Nephron (organoid): ENCODE results near the gene AGAP1.

Source experiments
- H3K27ac Mint-ChIP-seq, 3 experiments: 2 replicates each; pipeline ENCODE4 v1.8.0; 2020; ENCODE audit warnings: mixed read lengths in 3 of 3, mild to moderate bottlenecking in 2 of 3, moderate library complexity in 1 of 3
- H3K27me3 Mint-ChIP-seq: 2 replicates; pipeline ENCODE4 v1.8.0; 2021; ENCODE audit warnings: low read depth, mild to moderate bottlenecking, moderate library complexity, mixed read lengths
- H3K36me3 Mint-ChIP-seq: 2 replicates; pipeline ENCODE4 v1.8.0; 2020; ENCODE audit warnings: low read depth, mixed read lengths
- H3K4me1 Mint-ChIP-seq: 2 replicates; pipeline ENCODE4 v1.8.0; 2020; ENCODE audit warnings: mixed read lengths
- H3K4me3 Mint-ChIP-seq, 3 experiments: 2 replicates each; pipeline ENCODE4 v1.8.0; 2020; ENCODE audit warnings: mild to moderate bottlenecking in 3 of 3, mixed read lengths in 3 of 3, moderate library complexity in 2 of 3
- H3K9me3 Mint-ChIP-seq: 2 replicates; pipeline ENCODE4 v1.8.0; 2020; ENCODE audit warnings: mixed read lengths
- TF ChIP-seq, protein P1 (sequence below), 3 experiments: fragments of 200-600 bp; sonication (generic); IDR thresholded peaks; one replicate each; pipeline ENCODE4 v1.5.0; 2021; ENCODE audit warnings: antibody characterized with exemption in 3 of 3; ENCODE audit not compliant: unreplicated experiment in 3 of 3

Gene AGAP1

DNA sequence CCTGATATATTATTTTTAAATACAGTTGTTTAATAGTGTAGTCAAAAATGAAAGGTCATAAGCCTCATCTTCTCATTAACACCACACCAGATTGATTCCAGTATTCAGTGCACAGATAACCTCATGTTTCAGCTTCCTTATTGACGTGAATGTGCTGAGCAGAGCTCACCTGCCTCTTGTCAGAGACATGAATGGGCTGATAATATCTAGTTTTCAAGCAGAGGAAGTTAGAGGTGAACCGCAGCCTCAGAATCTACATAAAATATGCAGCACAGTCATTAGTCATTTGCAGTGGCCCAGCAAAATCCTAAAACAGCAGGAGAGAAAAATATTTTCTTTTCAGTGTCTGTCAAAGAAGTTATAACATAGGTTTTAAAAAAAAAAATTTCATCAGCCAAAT is 458.1 kb downstream of the AGAP1 start:
- Mint-ChIP-seq H3K4me3 (no peak overlapping the region), H3K27me3 (peaks cover 5% of the 10 kb centered on the region), H3K4me1 (peaks cover 12% of the 10 kb centered on the region), H3K27ac (no peak overlapping the region), H3K36me3 (no peaks in the 10 kb centered on the region), H3K9me3 (no peaks in the 10 kb centered on the region)
- TF ChIP-seq, protein P1, sequence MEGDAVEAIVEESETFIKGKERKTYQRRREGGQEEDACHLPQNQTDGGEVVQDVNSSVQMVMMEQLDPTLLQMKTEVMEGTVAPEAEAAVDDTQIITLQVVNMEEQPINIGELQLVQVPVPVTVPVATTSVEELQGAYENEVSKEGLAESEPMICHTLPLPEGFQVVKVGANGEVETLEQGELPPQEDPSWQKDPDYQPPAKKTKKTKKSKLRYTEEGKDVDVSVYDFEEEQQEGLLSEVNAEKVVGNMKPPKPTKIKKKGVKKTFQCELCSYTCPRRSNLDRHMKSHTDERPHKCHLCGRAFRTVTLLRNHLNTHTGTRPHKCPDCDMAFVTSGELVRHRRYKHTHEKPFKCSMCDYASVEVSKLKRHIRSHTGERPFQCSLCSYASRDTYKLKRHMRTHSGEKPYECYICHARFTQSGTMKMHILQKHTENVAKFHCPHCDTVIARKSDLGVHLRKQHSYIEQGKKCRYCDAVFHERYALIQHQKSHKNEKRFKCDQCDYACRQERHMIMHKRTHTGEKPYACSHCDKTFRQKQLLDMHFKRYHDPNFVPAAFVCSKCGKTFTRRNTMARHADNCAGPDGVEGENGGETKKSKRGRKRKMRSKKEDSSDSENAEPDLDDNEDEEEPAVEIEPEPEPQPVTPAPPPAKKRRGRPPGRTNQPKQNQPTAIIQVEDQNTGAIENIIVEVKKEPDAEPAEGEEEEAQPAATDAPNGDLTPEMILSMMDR (IDR thresholded peaks at IDR 0.05; ENCODE audit: unreplicated experiment in 3 of 3) = no peak

DNA sequence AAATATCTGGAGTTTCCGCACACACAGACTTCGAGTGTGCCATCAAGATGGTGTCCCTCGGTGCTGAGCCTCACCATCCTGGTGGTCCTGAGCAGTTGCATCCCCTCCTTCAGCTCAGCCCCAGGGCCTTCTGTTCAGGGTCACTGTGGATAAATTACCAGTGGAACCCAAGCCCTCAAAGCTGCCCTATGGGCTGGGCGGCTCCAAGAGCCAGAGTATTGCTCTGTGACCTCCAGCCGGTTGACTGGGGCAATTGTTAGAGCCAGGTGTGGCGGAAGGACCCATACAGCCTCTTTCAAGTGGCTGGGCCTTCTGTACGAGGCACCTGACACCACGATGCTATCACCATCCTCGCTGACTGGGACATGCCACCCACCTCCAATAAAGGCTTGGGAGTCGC is 458.9 kb downstream of the AGAP1 start:
- TF ChIP-seq, protein P1 (IDR thresholded peaks at IDR 0.05; ENCODE audit: unreplicated experiment in 3 of 3) = no peak
- Mint-ChIP-seq H3K36me3 (no peaks in the 10 kb centered on the region), H3K27ac (no peak overlapping the region), H3K9me3 (no peaks in the 10 kb centered on the region), H3K27me3 (peaks cover 5% of the 10 kb centered on the region), H3K4me3 (no peak overlapping the region), H3K4me1 (peaks cover 12% of the 10 kb centered on the region)

DNA sequence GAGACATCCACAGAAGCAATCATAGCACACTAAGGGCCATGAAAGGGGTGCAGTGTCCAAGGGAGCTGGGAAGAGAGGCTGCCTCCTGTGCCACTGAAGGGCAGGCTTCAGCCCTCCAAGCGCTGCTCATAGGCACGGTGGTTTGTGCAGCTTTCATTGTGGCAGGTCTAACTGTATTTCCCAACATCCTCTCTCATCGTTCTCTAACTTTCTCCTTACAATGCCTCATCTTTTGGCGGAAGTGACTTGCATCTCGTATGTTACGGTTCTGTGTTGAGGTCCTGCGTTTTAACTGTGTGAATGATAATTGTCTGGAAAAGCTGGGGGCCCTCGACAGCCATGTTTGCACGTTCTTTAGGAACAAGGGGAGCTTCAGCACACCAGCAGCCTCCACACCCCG is 460.4 kb downstream of the AGAP1 start:
- peaks cover 5% of the 10 kb centered on the region for H3K36me3 Mint-ChIP-seq
- no peaks in the 10 kb centered on the region for H3K9me3 Mint-ChIP-seq
- peaks cover 25% of the 10 kb centered on the region for H3K4me1 Mint-ChIP-seq
- no peak overlapping the region for H3K27ac Mint-ChIP-seq
- TF ChIP-seq, protein P1 (IDR thresholded peaks at IDR 0.05; ENCODE audit: unreplicated experiment in 3 of 3) = no peak
- H3K4me3 Mint-ChIP-seq = no peak overlapping the region
- peaks cover 8% of the 10 kb centered on the region for H3K27me3 Mint-ChIP-seq

DNA sequence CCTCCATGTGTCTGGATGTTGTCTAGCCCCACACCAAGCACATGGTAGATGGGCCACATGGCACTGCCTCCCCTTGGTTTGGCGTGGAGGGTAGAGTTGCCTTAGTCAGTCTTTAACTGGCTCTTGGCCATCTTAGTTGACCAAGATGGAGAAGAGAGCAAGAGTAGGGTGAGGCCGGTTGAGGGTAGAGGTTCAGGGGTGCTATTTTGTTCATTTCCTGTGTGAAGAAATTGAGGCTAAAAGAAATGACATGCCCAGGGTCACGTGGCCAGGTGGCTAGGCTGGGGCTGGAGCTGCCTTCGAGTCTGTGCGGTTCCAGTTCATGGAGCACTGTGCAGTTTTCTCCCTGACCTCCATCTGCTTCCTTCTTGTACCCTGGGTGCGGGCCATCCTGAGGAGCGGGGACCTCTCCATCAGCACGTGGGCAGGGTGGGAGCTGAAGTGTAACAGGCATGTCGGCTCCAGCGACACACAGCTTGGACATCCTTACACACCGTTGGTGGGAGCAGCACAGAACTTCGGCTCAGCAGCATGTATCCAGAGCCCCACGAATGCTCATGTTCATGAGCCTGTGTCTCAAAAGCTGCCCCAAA is 461.1 kb downstream of the AGAP1 start:
- TF ChIP-seq, protein P1 (IDR thresholded peaks at IDR 0.05; ENCODE audit: unreplicated experiment in 3 of 3) = no peak
- H3K9me3 Mint-ChIP-seq = no peaks in the 10 kb centered on the region
- H3K4me1 Mint-ChIP-seq = peaks cover 18% of the 10 kb centered on the region
- no peak overlapping the region for H3K27ac Mint-ChIP-seq
- H3K27me3 Mint-ChIP-seq = peaks cover 4% of the 10 kb centered on the region
- H3K4me3 Mint-ChIP-seq = no peak overlapping the region
- H3K36me3 Mint-ChIP-seq = peaks cover 5% of the 10 kb centered on the region

DNA sequence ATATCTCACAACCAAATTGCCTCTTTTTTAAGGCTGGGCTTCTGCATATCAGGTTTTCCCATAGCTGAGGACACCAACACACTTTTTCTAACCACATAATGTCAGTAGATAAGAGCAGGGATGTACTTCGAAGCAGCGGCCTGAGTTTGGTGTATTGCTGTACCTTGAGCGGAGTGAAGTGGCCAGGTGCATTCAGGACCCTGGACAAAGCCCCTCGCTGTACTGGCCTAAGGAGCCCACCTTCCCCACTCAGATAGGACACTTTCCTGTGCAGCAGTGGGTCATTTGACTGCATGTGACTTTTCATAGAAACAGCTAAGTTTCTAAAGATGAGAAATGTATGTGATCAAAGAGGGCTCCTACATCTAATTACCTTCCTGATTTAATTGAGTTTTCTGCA is 461.8 kb downstream of the AGAP1 start:
- TF ChIP-seq, protein P1 (IDR thresholded peaks at IDR 0.05; ENCODE audit: unreplicated experiment in 3 of 3) = no peak
- Mint-ChIP-seq H3K4me1 (peaks cover 14% of the 10 kb centered on the region), H3K27ac (no peak overlapping the region), H3K27me3 (peaks cover 4% of the 10 kb centered on the region), H3K36me3 (peaks cover 10% of the 10 kb centered on the region), H3K9me3 (no peaks in the 10 kb centered on the region), H3K4me3 (no peak overlapping the region)

DNA sequence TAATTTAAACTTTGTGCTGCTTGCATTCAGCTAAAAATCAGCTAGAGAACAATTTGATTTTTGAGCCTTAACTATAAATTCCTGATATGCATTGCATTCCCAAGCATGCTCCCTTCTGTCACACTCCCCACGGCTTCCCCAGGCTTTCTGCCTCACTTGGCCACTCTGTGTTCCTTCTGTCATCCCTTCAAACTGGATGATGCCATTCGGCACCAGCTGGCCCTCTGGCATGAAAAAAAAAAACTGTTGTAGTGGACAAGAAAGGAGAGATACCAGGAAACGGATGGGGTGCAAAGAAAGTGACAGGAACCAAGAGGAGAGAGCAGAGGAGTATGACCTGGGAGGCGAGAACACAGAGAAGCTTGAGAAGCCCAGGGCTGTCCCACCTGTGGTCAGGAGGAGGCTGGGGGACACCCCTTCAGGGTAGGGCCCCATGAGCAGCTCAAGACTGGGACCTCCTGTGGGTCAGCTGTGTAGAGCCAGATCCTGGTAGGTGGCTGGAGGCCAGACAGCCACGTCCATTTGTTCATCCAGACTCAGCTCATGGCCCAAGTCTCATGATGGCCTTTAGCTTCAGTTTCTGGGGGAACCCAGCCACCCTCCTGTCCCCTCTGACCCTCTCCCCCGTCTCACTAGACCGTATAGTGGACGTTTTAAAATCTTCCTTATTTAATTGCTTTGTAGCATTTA is 462.6 kb downstream of the AGAP1 start:
- Mint-ChIP-seq H3K27me3 (peaks cover 4% of the 10 kb centered on the region), H3K4me3 (no peak overlapping the region), H3K9me3 (no peaks in the 10 kb centered on the region), H3K27ac (no peak overlapping the region), H3K36me3 (peaks cover 12% of the 10 kb centered on the region), H3K4me1 (peaks cover 14% of the 10 kb centered on the region)
- TF ChIP-seq, protein P1 (IDR thresholded peaks at IDR 0.05; ENCODE audit: unreplicated experiment in 3 of 3) = no peak
